CD4-positive, alpha-beta T cell treated with Interleukin-17A for 1 hour (primary cell): ENCODE data around the gene CUL9.

Experiments used
- DNase-seq: peaks from one replicate; pipeline ENCODE4 v3.0.0-alpha.2; 2020

Gene CUL9

GRCh38 chr6:43231053-43231452 is 49.1 kb downstream of the CUL9 start:
- DNase-seq = no peak

GRCh38 chr6:43231735-43232450 is 49.9 kb downstream of the CUL9 start:
- no peak for DNase-seq

GRCh38 chr6:43235841-43236240 is 53.8 kb downstream of the CUL9 start:
- no peak for DNase-seq

- no peak for DNase-seq
These were observed 57.1 kb downstream of the CUL9 start for GRCh38 chr6:43239054-43239453.

GRCh38 chr6:43240950-43241349 is 59.0 kb downstream of the CUL9 start:
- no peak for DNase-seq

- no peak for DNase-seq
These were observed 59.5 kb downstream of the CUL9 start for GRCh38 chr6:43241446-43241845.

GRCh38 chr6:43242908-43243663 is 61.1 kb downstream of the CUL9 start, which contains the start of gene TTBK1:
Gene TTBK1, plus strand, starts transcription at chr6:43243481. Its CDS starts 3,180 bp downstream, at chr6:43246661.
- peak; percentile 44 for DNase-seq

- DNase-seq = no peak
These were observed 61.8 kb downstream of the CUL9 start for GRCh38 chr6:43243664-43244321.

- peak; percentile 31 for DNase-seq
These were observed 64.5 kb downstream of the CUL9 start for GRCh38 chr6:43246301-43247113.

- DNase-seq = peak; percentile 83
These were observed 65.4 kb downstream of the CUL9 start for GRCh38 chr6:43247114-43247999.

GRCh38 chr6:43248101-43248500 is 66.1 kb downstream of the CUL9 start:
- no peak for DNase-seq

GRCh38 chr6:43248791-43249190 is 66.8 kb downstream of the CUL9 start:
- DNase-seq = no peak

- no peak for DNase-seq
These were observed 69.0 kb downstream of the CUL9 start for GRCh38 chr6:43250992-43251373.

GRCh38 chr6:43253401-43253800 is 71.4 kb downstream of the CUL9 start:
- no peak for DNase-seq

- no peak for DNase-seq
These were observed 72.3 kb downstream of the CUL9 start for GRCh38 chr6:43254138-43254817.

- no peak for DNase-seq
These were observed 72.8 kb downstream of the CUL9 start for GRCh38 chr6:43254846-43255245.

- no peak for DNase-seq
These were observed 73.5 kb downstream of the CUL9 start for GRCh38 chr6:43255408-43256054.

- DNase-seq = no peak
These were observed 74.8 kb downstream of the CUL9 start for GRCh38 chr6:43256670-43257366.

GRCh38 chr6:43257367-43258145 is 75.6 kb downstream of the CUL9 start:
- no peak for DNase-seq
